Measurements from ENCODE around the gene PICALM. TPM values are rescaled to one million over a fixed set of nuclear protein-coding genes. Genes with fewer than 3 reads are reported as not detected.

PICALM gene
- total RNA-seq, 1 donor: 313 TPM

GRCh38 chr11:86021377-86021776 lies 47.5 kb downstream of the PICALM start:
- peaks cover 92% of the 10 kb centered on the region for H3K79me2 ChIP-seq (ENCODE audit: insufficient read depth, low read length)
- no peak for DNase-seq (ENCODE audit: insufficient read length, low spot score, missing footprints)
- H3K27me3 ChIP-seq (ENCODE audit: insufficient read depth, low read length): no peaks in the 10 kb centered on the region
- no peak for TF ChIP-seq CTCF (IDR thresholded peaks at IDR 0.05; ENCODE audit: extremely low read depth, low read depth, low read length)
- H3K9me3 ChIP-seq (ENCODE audit: low read depth, low read length): no peaks in the 10 kb centered on the region
- no peaks in the 10 kb centered on the region for H4K20me1 ChIP-seq (ENCODE audit: insufficient read depth, low read length)
- H3K36me3 ChIP-seq (ENCODE audit: insufficient read depth, low read length): peaks cover 62% of the 10 kb centered on the region
- H3K4me2 ChIP-seq (ENCODE audit: insufficient read depth, low read length): no peak overlapping the region
- no peak overlapping the region for H2AFZ ChIP-seq (ENCODE audit: low read length)
- no peaks in the 10 kb centered on the region for H3K4me1 ChIP-seq (ENCODE audit: insufficient read depth, low read length)
- no peak overlapping the region for H3K4me3 ChIP-seq (ENCODE audit: insufficient read depth, low read length)
- H3K27ac ChIP-seq (ENCODE audit: low read depth, low read length): peak overlapping the region; percentile 36

- Histone ChIP-seq H3K4me1 (ENCODE audit: insufficient read depth, low read length) (no peaks in the 10 kb centered on the region), H4K20me1 (ENCODE audit: insufficient read depth, low read length) (peaks cover 9% of the 10 kb centered on the region), H3K4me3 (ENCODE audit: insufficient read depth, low read length) (no peak overlapping the region), H3K9me3 (ENCODE audit: low read depth, low read length) (no peaks in the 10 kb centered on the region), H3K4me2 (ENCODE audit: insufficient read depth, low read length) (no peak overlapping the region), H3K27me3 (ENCODE audit: insufficient read depth, low read length) (no peaks in the 10 kb centered on the region), H2AFZ (ENCODE audit: low read length) (no peak overlapping the region), H3K79me2 (ENCODE audit: insufficient read depth, low read length) (peaks cover 88% of the 10 kb centered on the region), H3K27ac (ENCODE audit: low read depth, low read length) (no peak overlapping the region), H3K36me3 (ENCODE audit: insufficient read depth, low read length) (peaks cover 59% of the 10 kb centered on the region)
- no peak for TF ChIP-seq CTCF (IDR thresholded peaks at IDR 0.05; ENCODE audit: extremely low read depth, low read depth, low read length)
- no peak for DNase-seq (ENCODE audit: insufficient read length, low spot score, missing footprints)
Measured at GRCh38 chr11:86018249-86018648, 50.6 kb downstream of the PICALM start.

GRCh38 chr11:86016451-86016850 lies 52.4 kb downstream of the PICALM start:
- Histone ChIP-seq H3K9me3 (ENCODE audit: low read depth, low read length) (no peaks in the 10 kb centered on the region), H3K27me3 (ENCODE audit: insufficient read depth, low read length) (no peaks in the 10 kb centered on the region), H4K20me1 (ENCODE audit: insufficient read depth, low read length) (peaks cover 9% of the 10 kb centered on the region), H3K4me3 (ENCODE audit: insufficient read depth, low read length) (no peak overlapping the region), H3K27ac (ENCODE audit: low read depth, low read length) (no peak overlapping the region), H3K79me2 (ENCODE audit: insufficient read depth, low read length) (peaks cover 77% of the 10 kb centered on the region), H3K36me3 (ENCODE audit: insufficient read depth, low read length) (peaks cover 61% of the 10 kb centered on the region), H3K4me1 (ENCODE audit: insufficient read depth, low read length) (no peaks in the 10 kb centered on the region), H3K4me2 (ENCODE audit: insufficient read depth, low read length) (no peak overlapping the region), H2AFZ (ENCODE audit: low read length) (no peak overlapping the region)
- no peak for TF ChIP-seq CTCF (IDR thresholded peaks at IDR 0.05; ENCODE audit: extremely low read depth, low read depth, low read length)
- DNase-seq (ENCODE audit: insufficient read length, low spot score, missing footprints): no peak

- Histone ChIP-seq H3K79me2 (ENCODE audit: insufficient read depth, low read length) (peaks cover 69% of the 10 kb centered on the region), H3K9me3 (ENCODE audit: low read depth, low read length) (no peaks in the 10 kb centered on the region), H4K20me1 (ENCODE audit: insufficient read depth, low read length) (peaks cover 9% of the 10 kb centered on the region), H3K4me2 (ENCODE audit: insufficient read depth, low read length) (no peak overlapping the region), H3K36me3 (ENCODE audit: insufficient read depth, low read length) (peaks cover 61% of the 10 kb centered on the region), H3K4me1 (ENCODE audit: insufficient read depth, low read length) (no peaks in the 10 kb centered on the region), H3K4me3 (ENCODE audit: insufficient read depth, low read length) (no peak overlapping the region), H2AFZ (ENCODE audit: low read length) (no peak overlapping the region), H3K27ac (ENCODE audit: low read depth, low read length) (no peak overlapping the region), H3K27me3 (ENCODE audit: insufficient read depth, low read length) (no peaks in the 10 kb centered on the region)
- no peak for DNase-seq (ENCODE audit: insufficient read length, low spot score, missing footprints)
- TF ChIP-seq CTCF (IDR thresholded peaks at IDR 0.05; ENCODE audit: extremely low read depth, low read depth, low read length): no peak
Measured at GRCh38 chr11:86015699-86016098, 53.2 kb downstream of the PICALM start.

Measured in osteoblast (primary cell).